Erythroblast (primary cell): Measurements from ENCODE around the gene BSND.

Experiments
- DNase-seq, 2 experiments: peaks; one replicate each; lab custom pipeline; 2025; lab: John Stamatoyannopoulos, UW
- GATA1 ChIP-seq: IDR thresholded peaks from 2 replicates; pipeline ENCODE4 v1.6.1; 2011; ENCODE audit warnings: low read depth, mild to moderate bottlenecking, control low read depth, low read length, moderate library complexity
- POLR2A ChIP-seq: IDR thresholded peaks from 2 replicates; pipeline ENCODE4 v1.6.1; 2011; ENCODE audit warnings: mild to moderate bottlenecking, low read length

Gene BSND

GRCh38 chr1:54967372-54967771, 31.4 kb upstream of the BSND start:
- DNase-seq = no peak
- TF ChIP-seq GATA1 (no peak), POLR2A (no peak)

GRCh38 chr1:54968551-54968950, 30.2 kb upstream of the BSND start:
- TF ChIP-seq POLR2A (no peak), GATA1 (no peak)
- DNase-seq = no peak

- no peak for DNase-seq
- TF ChIP-seq POLR2A (no peak), GATA1 (no peak)
These were observed 28.9 kb upstream of the BSND start for GRCh38 chr1:54969879-54970278.

GRCh38 chr1:54970901-54971300, 27.8 kb upstream of the BSND start:
- TF ChIP-seq GATA1 (no peak), POLR2A (no peak)
- DNase-seq = no peak

DNA sequence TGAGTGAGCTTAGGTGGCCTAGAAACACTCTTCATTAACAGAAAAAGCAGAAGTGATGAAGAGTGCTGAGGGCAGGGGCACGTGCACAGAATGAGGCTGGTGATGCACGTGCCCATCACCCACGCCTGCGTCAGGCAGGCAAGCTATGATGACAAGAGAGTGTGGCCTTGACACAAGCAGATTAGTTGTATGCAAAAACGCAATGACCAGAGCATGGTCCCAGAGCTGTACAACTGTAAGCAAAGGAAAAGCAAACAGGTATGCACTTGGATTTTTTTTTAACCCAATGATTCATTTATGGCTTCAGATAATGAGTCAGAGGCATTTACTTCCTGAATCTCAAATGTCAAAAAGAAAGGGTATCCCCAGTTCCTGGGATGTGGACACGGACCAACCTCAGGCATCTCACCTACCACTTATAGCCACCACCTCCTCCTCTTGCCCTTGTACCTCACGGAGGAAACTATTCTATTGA, 27.4 kb upstream of the BSND start:
- TF ChIP-seq GATA1 (no peak), POLR2A (no peak)

DNA sequence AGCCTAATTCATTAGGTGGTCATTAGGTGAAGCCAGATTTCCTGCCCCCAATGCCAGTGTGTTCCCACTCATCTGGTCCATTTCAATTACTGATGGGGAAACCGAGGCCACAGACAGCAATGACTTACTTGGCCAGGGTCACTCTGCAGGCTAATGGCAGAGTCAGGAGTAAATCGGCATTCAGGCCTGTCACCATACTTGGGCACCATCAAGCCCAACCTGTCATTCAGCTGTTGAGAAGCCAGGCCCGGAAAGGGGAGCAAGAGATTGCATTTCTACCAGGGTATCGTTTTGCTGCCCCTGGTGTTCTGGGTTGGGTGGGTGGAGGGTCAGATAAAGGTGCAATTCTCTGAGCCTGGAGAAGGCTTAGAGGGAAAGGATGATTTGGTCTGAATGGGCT, 26.3 kb upstream of the BSND start:
- TF ChIP-seq POLR2A (no peak), GATA1 (no peak)
- DNase-seq = no peak

More for the DNA sequence above, 27.4 kb upstream of the BSND start:
- DNase-seq = no peak

DNA sequence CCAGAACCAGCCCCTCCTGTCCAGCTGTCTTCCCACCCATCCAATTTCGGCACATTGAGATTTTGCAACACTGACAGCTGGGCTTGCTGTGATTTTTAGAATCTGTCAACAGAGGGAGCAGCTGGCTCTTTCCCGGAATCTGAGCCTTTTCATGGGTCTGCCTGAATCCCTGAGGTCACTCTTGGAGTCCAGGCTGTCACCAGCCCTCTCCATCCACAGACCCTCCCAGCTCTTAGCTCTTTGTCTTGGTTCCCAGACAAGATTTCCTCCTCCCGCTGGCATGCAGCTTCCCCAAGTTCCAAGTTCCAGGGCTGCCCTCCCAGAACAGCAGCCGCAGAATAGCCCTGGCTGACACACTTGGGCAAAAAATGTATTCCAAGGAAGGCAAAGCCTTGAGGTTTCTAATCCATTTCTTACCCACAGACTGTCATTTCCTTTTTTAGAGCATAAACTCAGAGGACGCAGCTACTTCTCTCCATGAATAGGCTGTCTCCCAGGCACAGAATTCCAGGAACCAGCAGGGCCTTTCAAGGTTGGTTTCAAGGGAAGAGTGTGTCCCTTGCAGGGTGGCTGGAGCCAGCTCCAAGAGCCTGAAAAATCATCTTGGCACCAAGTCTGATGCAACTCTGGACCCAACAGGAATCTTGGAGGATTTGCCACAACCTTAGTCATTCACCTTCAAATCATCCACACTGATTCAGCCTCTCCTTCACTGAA, 25.4 kb upstream of the BSND start:
- no peak for DNase-seq
- TF ChIP-seq POLR2A (no peak), GATA1 (no peak)

GRCh38 chr1:54975356-54976108, 23.2 kb upstream of the BSND start:
- no peak for TF ChIP-seq GATA1
- TF ChIP-seq POLR2A = no peak
- DNase-seq = no peak

DNA sequence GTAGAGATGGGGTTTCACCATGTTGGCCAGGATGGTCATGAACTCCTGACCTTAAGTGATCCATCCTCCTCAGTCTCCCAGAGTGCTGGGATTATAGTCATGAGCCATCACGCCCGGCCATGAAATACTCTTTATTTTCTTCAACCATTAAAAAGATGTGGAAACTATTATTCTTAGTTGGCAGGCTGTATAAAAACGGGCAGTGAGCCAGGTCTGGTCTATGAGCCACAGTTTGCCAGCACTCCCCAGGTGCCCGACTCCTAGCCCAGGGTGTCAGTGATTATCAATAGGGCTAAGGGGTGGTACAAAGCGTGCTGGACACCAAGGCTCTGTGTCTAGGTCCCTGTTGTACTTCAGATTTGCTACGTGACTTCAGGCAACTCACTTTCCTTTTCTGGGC, 22.0 kb upstream of the BSND start:
- no peak for DNase-seq
- no peak for TF ChIP-seq GATA1
- no peak for TF ChIP-seq POLR2A

- no peak for TF ChIP-seq GATA1
- TF ChIP-seq POLR2A = no peak
- no peak for DNase-seq
These were observed 21.0 kb upstream of the BSND start for GRCh38 chr1:54977533-54978297.

- DNase-seq = no peak
- TF ChIP-seq GATA1 = no peak
- no peak for TF ChIP-seq POLR2A
These were observed 20.0 kb upstream of the BSND start for GRCh38 chr1:54978528-54979326.

DNA sequence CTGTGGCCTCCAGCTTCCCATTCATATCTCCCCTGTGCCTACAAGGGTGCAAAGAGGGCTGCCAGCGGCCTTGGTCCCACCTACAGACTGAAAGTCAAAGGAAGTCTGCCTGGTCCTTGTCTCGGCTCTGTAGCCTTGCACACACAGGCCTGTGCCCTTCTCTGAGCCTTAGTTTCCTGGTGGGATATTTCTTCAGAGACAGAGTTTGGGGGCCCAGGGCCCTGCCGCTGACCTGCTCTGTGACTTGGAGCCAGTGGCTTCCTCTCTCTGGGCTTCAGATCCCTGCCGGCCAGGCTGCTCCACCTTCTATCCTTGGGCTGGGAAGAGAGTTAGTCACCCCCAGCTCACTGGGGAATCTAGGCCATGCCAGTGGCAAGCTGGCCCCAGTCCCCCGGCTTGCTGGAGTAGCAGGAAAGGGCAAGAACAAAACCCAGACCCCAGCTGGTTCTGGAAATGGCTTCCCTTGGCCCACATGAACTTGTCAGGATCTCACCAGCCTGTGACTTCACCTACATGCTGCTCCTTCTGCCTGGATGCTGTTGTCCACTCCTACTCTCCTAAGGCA, 19.3 kb upstream of the BSND start:
- TF ChIP-seq POLR2A (no peak), GATA1 (no peak)
- DNase-seq = no peak

- no peak for TF ChIP-seq GATA1
- TF ChIP-seq POLR2A = no peak
- no peak for DNase-seq
These were observed 18.6 kb upstream of the BSND start for GRCh38 chr1:54980046-54980527.
